HG03558 (cell line): Measurements from ENCODE around the gene ALX3.
A peak's percentile ranks its signal among the peaks of the same experiment; 100 is the strongest.

Source experiments
- ATAC-seq: cut with Tn5 transposase; IDR thresholded peaks from one replicate; pipeline ENCODE4 v1.9.1; 2021; ENCODE audit warnings: moderate number of reproducible peaks; ENCODE audit not compliant: unreplicated experiment; ENCODE audit errors: extremely low read depth

Gene ALX3

GRCh38 chr1:110011527-110012041, 58.9 kb downstream of the ALX3 start:
- peak; percentile 95 for ATAC-seq
